LNCAP (cell line): ENCODE measurements around the gene DEFB128.

Experiments
- TF ChIP-seq, protein P1 (sequence below): fragments of 450-650 bp; IDR thresholded peaks from 2 replicates; pipeline ENCODE4 v1.5.1; 2017; ENCODE audit warnings: mild to moderate bottlenecking

DEFB128 gene

DNA sequence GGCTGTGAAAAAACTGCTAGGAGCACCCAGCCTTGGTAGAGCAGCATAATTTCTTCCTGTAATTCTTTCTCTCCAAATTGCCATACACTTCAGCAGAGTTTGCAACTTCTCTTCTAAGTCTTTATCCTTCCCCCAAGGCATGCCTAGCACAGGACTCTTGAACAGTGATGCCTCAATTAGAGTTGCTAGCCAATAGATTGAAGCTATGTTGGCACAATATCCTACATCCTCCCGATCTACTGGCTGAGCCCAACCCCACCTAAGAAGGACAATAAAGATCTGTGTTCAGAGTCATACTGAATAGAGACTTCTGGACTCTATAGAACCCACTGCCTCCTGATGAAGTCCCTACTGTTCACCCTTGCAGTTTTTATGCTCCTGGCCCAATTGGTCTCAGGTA is 47.2 kb downstream of the DEFB128 start, which contains the start of gene DEFB126:
Gene DEFB126 (plus strand): TSS at position 301 of the 400 bp plus-strand sequence. CDS start 39 bp downstream, at position 340.
- TF ChIP-seq, protein P1, sequence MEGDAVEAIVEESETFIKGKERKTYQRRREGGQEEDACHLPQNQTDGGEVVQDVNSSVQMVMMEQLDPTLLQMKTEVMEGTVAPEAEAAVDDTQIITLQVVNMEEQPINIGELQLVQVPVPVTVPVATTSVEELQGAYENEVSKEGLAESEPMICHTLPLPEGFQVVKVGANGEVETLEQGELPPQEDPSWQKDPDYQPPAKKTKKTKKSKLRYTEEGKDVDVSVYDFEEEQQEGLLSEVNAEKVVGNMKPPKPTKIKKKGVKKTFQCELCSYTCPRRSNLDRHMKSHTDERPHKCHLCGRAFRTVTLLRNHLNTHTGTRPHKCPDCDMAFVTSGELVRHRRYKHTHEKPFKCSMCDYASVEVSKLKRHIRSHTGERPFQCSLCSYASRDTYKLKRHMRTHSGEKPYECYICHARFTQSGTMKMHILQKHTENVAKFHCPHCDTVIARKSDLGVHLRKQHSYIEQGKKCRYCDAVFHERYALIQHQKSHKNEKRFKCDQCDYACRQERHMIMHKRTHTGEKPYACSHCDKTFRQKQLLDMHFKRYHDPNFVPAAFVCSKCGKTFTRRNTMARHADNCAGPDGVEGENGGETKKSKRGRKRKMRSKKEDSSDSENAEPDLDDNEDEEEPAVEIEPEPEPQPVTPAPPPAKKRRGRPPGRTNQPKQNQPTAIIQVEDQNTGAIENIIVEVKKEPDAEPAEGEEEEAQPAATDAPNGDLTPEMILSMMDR, result no peak
